ENCODE data around the gene RASSF1.

GRCh38 chr3:50323614-50324199 is 16.9 kb downstream of the RASSF1 start:
- TF ChIP-seq CTCF (IDR thresholded peaks at IDR 0.05; ENCODE audit: low read depth, low read length) (no peak), POLR2A (IDR thresholded peaks at IDR 0.05; ENCODE audit: extremely low read depth, insufficient read length) (no peak), MAX (IDR thresholded peaks at IDR 0.05; ENCODE audit: low read depth, low read length) (no peak), MYC (IDR thresholded peaks at IDR 0.05; ENCODE audit: low read depth, low read length) (no peak)
